Gastroesophageal sphincter (tissue), 4 donors: Measurements from ENCODE around the gene CABLES2. TPM values are rescaled to one million over a fixed set of nuclear protein-coding genes. Genes with fewer than 3 reads are reported as not detected.

ENCODE experiments used
- ATAC-seq: fragments of 150-250 bp; one replicate; pipeline ENCODE4 v1.9.1; 2016; ENCODE audit warnings: mild to moderate bottlenecking, moderate library complexity
- H3K27ac ChIP-seq, 4 donors: fragments of 200-600 bp; sonication (generic) in 3 of 4; 1 replicate in 3 of 4; 2 replicates in 1 of 4; pipeline ENCODE4 v1.5.1; 2016 to 2019
- H3K27me3 ChIP-seq: fragments of 200-600 bp; sonication (generic); one replicate; pipeline ENCODE4 v1.5.1; 2019
- H3K36me3 ChIP-seq, 2 donors: fragments of 200-600 bp; sonication (generic); one replicate each; pipeline ENCODE4 v1.5.1; 2019; ENCODE audit warnings: control low read depth in 1 of 2
- H3K4me1 ChIP-seq, 3 donors: fragments of 200-600 bp; sonication (generic); 1 replicate in 2 of 3; 2 replicates in 1 of 3; pipeline ENCODE4 v1.5.1; 2016 to 2019; ENCODE audit warnings: control low read depth in 2 of 3
- H3K4me3 ChIP-seq, 2 donors: fragments of 200-600 bp; sonication (generic); one replicate each; pipeline ENCODE4 v1.5.1; 2019; ENCODE audit warnings: mild to moderate bottlenecking in 1 of 2, moderate library complexity in 1 of 2
- H3K9me3 ChIP-seq, 3 donors: fragments of 200-600 bp; sonication (generic); one replicate each; pipeline ENCODE4 v1.5.1; 2017 to 2019; ENCODE audit warnings: control low read depth in 2 of 3
- EP300 ChIP-seq: sonication (generic); formaldehyde crosslinking; IDR thresholded peaks from one replicate; pipeline ENCODE4 v1.6.1; 2017; ENCODE audit warnings: antibody characterized with exemption, mild to moderate bottlenecking
- POLR2A ChIP-seq, 2 donors: fragments of 450-650 bp; IDR thresholded peaks; one replicate each; pipeline ENCODE4 v1.6.1; 2017; ENCODE audit warnings: antibody characterized with exemption in 2 of 2, mild to moderate bottlenecking in 2 of 2, moderate library complexity in 1 of 2
- POLR2AphosphoS5 ChIP-seq: sonication (generic); formaldehyde crosslinking; IDR thresholded peaks from one replicate; pipeline ENCODE4 v1.6.1; 2017; ENCODE audit warnings: antibody characterized with exemption
- WGBS, 2 donors: methylation state at CpG; one replicate each; pipeline ENCODE4 v1.1.5; 2018; ENCODE audit warnings: low coverage in 1 of 2; 5-methylcytosine and 5-hydroxymethylcytosine counted together
- total RNA-seq, 4 donors: library from RNA; depleted of rRNA; stranded (reverse); fragments of >200 nt; gene quantifications; one replicate each; pipeline ENCODE4 v1.1.0, GENCODE V29; 2016
- TF ChIP-seq, protein P1 (sequence below), 4 experiments: fragments of 200-600 bp in 2 of 4; fragments of 450-650 bp in 2 of 4; sonication (generic) in 1 of 4; IDR thresholded peaks; one replicate each; pipeline ENCODE4 v1.5.1; 2017 to 2019; ENCODE audit warnings: antibody characterized with exemption in 4 of 4, mild to moderate bottlenecking in 2 of 4, moderate library complexity in 2 of 4

The CABLES2 gene
- total RNA-seq, 4 donors from 2014 or later, result 2.7 to 9.8 (median 3.8) TPM

DNA sequence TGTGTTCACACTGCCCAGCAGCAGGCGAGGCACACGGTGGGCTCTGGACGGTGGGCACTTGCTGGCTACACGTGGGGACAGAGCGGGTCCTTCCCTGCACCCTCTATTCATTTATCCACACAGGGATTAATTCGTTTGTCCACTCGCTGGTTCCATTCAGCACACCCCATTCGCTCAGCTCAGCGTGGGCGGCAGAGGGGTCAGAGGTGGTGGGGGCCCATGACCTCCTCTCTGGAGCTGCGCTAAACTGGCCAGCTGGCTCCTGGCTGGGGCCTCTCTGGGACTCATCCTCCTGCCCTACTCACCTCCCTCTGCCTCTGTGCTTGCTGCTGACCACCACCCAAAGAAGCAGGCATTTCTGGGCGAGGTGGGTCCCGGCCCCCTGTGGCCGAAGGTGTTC lies 41.7 kb upstream of the CABLES2 start:
- no peak for ATAC-seq
- TF ChIP-seq POLR2A (IDR thresholded peaks at IDR 0.05) (no peak), EP300 (no peak), POLR2AphosphoS5 (no peak)
- TF ChIP-seq, protein P1, sequence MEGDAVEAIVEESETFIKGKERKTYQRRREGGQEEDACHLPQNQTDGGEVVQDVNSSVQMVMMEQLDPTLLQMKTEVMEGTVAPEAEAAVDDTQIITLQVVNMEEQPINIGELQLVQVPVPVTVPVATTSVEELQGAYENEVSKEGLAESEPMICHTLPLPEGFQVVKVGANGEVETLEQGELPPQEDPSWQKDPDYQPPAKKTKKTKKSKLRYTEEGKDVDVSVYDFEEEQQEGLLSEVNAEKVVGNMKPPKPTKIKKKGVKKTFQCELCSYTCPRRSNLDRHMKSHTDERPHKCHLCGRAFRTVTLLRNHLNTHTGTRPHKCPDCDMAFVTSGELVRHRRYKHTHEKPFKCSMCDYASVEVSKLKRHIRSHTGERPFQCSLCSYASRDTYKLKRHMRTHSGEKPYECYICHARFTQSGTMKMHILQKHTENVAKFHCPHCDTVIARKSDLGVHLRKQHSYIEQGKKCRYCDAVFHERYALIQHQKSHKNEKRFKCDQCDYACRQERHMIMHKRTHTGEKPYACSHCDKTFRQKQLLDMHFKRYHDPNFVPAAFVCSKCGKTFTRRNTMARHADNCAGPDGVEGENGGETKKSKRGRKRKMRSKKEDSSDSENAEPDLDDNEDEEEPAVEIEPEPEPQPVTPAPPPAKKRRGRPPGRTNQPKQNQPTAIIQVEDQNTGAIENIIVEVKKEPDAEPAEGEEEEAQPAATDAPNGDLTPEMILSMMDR (IDR thresholded peaks at IDR 0.05), result no peak
- Histone ChIP-seq H3K4me3 (no peak overlapping the region), H3K9me3 (no peaks in the 10 kb centered on the region), H3K27me3 (peaks cover 73% of the 10 kb centered on the region), H3K4me1 (no peaks in the 10 kb centered on the region), H3K36me3 (no peaks in the 10 kb centered on the region), H3K27ac (no peak overlapping the region)
- no CpG with 5 or more reads among the region's 14 CpGs for WGBS, 2 donors

DNA sequence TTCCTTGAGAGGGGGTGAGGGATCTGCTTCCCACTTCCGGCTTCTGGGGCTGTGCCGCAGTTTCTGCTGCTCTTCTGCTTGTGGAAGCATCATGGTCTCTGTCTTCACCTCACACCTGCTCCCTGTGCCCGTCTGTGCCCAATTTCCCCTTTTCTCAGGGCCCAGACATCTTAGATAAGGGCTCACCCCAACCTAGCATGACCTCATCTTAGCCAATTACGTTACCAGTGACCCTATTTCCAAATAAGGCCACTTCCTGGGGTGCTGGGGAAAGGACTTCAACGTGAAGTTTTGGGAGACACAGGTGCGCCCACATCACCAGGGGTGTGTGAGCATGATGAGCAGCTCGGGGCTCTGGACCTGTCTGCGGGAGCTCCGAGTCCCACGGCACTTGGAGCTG lies 41.0 kb upstream of the CABLES2 start:
- Histone ChIP-seq H3K27me3 (peaks cover 66% of the 10 kb centered on the region), H3K4me3 (no peak overlapping the region), H3K27ac (no peak overlapping the region), H3K36me3 (no peaks in the 10 kb centered on the region), H3K9me3 (no peaks in the 10 kb centered on the region), H3K4me1 (no peaks in the 10 kb centered on the region)
- ATAC-seq, result no peak
- 59 to 61% methylated on average over 4 to 5 of the region's 10 CpGs for WGBS, 2 donors
- TF ChIP-seq POLR2A (IDR thresholded peaks at IDR 0.05) (no peak), POLR2AphosphoS5 (no peak), EP300 (no peak)
- TF ChIP-seq, protein P1 (IDR thresholded peaks at IDR 0.05), result no peak

DNA sequence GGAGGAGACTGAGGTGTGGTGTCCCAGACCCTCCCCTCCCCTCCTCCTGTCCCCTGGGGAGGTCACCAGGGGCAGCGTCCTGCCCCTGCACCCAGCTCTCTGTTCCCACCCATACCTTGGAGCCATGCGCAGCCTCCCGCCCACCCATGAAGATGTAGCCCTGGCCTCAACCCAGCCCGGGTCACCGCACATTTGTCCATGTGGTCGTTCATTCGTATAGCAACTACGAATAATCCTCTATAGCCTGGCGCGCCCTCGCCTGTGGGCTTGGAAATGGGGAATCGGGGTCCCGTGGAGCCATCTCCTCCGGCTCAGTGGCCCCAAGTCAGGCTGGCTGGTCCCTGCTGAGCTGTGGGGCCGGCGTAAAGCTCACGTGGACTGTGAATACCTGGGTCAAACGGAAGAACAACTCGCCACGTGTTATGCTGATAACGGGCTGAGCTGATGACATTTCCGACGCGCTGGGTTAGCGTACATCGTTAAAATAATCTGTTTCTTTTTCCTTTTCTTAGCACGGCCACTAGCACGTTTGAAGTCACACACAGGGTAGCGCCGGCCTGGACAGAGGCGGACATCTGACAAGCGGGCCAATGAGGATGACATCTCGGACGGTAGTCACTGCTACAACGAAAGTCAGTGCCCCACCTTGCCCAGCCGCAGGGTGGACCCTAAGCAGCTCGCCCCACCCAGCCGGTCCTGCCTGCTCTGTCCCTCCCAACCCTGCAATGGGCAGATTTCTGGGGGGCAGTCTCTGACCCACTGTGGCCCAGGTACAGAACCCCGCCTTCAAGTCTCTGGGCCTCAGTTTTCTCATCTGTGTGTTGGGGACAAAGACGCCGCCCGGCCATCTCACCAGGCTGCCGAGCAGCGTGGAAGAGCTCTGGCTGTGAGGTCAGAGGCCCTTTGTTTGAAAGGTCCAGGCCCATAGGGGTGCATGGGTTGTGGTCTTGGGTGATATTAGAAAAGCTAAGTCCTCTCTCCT lies 40.1 kb upstream of the CABLES2 start:
- TF ChIP-seq POLR2A (IDR thresholded peaks at IDR 0.05) (no peak), EP300 (no peak), POLR2AphosphoS5 (no peak)
- TF ChIP-seq, protein P1 (IDR thresholded peaks at IDR 0.05), result no peak
- Histone ChIP-seq H3K4me1 (no peaks in the 10 kb centered on the region), H3K27me3 (peaks cover 58% of the 10 kb centered on the region), H3K9me3 (no peaks in the 10 kb centered on the region), H3K27ac (no peak overlapping the region), H3K36me3 (no peaks in the 10 kb centered on the region), H3K4me3 (no peak overlapping the region)
- WGBS, 2 donors, result 69 to 81% methylated on average over 13 to 26 of the region's 44 CpGs
- ATAC-seq, result no peak

DNA sequence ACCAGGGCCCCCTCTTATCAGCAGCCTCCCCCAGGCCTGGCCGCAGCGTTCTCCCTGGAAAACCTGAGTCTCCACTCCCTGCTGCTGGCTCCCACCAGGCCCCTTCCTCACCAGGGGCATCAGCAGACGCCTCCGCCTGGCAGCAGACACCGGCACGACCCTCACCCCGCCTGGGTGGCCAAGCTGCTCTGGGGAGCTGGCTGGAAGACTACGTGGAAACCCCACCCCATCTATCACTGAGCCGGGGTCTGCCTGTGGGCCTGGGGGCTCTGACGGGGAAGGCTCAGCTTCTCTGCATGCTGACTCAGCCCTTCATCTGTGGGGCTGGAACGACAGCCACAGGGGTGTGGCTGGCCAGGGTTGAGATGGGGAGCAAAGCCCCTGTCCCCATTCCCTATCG lies 39.4 kb upstream of the CABLES2 start:
- Histone ChIP-seq H3K9me3 (no peaks in the 10 kb centered on the region), H3K36me3 (no peaks in the 10 kb centered on the region), H3K27ac (no peak overlapping the region), H3K27me3 (peaks cover 59% of the 10 kb centered on the region), H3K4me1 (no peaks in the 10 kb centered on the region), H3K4me3 (no peak overlapping the region)
- 40% methylated on average over 2 of the region's 12 CpGs; no CpG with 5 or more reads in 1 of the 2 donors for WGBS, 2 donors
- ATAC-seq, result no peak
- no peak for TF ChIP-seq EP300
- TF ChIP-seq POLR2AphosphoS5, result no peak
- TF ChIP-seq, protein P1 (IDR thresholded peaks at IDR 0.05), result no peak
- no peak for TF ChIP-seq POLR2A (IDR thresholded peaks at IDR 0.05)
